CD4-positive, alpha-beta T cell treated with Interleukin-15 for 4 hours (primary cell): ENCODE data around the gene SDK2.

Experiments used
- DNase-seq: peaks from one replicate; pipeline ENCODE4 v3.0.0-alpha.2; 2020; ENCODE audit warnings: low spot score

Gene SDK2

DNA sequence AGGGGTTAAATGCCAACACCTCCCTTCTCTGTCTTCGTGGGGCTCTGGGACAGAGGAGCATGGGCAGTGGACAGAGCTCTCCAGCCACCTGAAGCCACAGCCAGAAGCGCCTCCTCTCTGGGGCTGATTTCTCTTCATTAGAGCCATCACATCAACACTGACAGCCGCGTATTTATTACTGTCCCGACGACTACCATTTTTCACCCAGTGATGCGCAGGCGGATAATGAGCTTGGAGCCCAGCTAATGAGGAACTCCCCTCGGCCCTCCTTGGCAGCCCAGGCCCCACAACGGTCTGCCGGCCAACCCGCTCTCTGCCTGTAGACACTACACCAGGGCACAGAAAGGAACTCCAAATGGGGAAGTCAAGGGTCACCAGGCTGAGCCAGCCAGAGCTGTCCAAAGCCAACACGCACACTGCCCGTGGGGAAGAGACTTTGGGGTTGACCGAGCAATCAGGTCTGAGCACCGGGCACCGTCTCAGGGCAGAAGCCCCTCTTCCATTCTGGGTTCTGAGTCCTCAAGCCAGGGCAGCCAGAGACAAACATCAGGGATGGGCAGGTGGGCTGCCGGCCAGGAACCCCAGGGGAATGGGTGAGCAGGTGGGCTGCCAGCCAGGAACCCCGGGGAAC lies 13.2 kb downstream of the SDK2 start:
- DNase-seq = no peak

DNA sequence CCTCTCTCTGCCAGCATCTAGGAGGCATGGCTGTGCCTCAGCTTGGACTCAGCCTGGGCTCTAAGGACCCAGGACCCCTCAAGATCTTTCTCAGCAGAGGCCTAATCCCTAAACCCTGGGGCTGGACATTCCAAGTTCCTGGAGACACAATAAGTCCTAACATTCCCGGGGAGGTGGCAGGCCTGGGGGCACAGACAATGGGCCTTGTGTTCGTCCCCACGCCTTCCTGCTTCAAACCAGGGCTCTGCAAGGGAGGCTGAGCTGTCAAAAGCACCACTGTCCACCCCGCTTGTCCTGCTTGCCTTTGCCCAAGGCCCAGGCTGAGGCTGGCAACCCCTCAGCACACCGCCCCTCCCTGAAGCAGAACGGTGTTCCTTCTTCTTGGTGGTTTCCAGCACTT lies 13.7 kb downstream of the SDK2 start:
- DNase-seq = no peak

DNA sequence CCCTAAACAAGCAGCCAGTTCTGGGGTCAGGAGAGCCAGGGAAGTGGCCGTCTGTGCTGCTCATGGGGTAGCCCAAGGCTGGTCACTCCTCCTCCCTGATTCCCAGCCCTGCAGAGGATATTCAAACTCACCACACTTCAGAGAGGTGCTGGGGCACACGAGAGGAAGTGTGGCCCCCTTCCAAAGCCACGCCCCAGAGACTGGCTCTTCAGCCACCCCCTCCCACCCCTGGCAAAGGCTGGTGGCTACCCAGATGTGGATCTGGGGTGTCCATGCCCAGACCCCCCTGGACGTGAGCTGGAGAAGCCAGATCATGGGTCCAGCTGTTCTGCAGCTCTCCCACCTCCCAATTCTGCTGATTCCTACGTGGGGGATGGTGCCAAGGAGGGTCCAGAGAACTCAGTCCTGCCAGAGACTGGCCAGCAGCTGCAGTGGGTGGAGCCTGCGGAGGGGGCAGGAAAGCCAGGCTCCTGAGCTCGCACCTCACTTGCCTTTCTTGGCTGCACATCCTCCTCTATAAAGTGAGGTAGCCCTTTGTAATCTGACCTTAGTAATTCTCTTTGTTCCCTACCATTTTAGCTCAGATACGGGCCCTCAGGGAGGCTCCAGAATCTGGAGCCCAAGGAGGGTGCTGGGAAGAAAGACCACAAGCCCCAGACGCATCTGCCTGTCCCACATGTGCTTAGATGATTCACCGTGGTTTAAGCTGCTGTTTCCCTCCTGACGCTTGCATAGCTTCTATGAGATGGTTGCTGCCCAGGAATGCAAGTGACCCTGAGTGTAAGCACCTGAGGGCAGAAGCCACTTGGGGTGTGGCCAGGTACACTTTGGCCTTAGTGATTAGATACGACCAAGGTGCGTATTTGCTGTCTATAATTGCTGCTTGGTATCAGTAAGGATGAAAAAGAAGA lies 15.3 kb downstream of the SDK2 start:
- DNase-seq = no peak

DNA sequence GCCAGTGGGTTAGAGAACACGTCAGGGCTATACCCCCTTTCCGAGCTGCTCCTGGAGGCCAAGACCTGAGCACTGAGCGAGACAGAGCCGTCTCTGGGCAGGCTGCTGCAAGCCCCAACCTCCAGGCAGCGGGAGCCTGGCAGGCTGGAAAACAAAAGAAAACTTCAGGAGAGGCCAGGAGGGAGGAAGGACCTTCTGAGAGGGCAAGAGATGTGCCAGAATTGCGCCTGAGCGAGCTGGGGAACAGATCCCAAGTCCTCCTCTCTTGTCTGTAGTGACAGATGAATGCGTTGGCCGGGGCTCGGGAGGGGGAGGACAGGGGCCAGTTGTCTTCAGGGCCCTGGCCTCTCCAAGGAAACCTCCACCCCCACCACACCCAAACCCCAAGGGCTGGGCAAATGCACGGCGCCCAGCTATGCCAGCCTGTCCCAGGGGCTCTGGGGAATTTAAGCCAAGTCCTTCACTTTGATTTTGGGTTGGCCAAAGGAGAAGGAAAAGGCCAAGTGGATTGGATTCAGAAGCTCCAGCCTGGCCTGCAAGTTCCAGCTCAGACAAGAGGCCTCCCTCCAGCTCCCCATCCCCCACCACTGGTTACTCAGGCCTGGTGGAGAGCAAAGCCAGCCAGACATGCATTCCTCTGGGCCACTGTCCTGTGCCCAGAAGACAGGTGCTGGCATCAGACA lies 18.1 kb downstream of the SDK2 start:
- no peak for DNase-seq

DNA sequence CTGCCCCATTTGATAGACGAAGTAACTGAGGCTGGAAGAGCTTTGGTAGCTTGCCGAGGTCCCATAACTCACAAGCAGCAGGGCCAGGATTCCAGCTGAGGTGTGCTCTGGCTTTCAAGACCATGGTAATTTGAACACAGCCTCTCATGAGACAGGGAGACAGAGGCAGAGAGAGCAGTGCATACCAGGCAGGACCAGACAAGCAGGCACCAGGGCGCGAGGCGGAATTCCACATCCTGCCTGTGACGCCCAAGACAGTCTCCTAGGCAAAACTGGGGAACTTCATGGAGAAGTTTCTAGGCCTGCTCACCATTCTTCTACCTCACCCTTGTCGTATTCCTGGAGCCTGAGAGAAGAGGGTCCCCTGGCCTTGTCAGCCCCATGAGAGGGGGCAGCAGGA lies 19.2 kb downstream of the SDK2 start:
- DNase-seq = no peak

DNA sequence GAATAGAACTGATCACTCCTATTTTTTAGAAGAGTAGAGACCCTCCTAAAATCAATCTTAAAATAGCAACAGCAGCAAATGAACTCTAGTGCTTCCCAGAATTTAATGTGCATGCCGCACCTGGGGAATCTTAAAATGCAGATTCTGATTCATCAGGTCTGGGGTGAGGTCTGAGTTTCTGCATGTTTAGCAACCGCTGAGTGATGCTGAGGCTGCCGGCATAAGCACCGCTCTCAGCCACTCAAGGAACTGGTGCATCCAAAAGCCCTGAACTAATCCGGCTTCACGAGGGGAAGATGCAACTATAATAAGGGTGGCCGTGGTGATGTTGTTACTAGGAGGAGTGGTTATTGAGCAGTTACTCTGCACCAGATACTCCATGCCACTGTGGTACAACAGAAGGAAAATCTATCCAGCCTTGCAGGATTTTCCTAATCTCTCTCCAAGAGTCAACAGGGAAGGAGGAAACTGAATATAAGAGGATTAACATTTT lies 19.7 kb downstream of the SDK2 start:
- DNase-seq = no peak

DNA sequence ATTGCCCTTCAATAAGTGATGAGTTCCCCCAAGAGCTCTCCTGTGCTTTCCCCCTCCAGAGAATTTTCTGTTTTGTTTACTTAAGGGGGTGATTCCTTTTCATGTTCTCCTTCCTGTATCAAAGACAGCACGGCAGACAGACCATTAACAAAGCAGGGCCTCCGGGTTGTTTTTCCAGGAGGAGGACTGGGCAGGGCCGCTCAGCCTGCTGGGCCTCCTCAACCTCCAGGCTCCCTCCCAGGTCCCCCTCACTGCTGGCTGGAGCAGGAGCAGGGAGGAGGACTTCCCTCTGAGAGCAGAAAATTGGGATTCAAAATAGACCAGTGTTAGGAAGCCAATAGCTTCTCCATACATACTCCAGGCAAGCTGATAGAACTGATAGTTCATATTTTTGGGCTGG lies 20.4 kb downstream of the SDK2 start:
- no peak for DNase-seq

DNA sequence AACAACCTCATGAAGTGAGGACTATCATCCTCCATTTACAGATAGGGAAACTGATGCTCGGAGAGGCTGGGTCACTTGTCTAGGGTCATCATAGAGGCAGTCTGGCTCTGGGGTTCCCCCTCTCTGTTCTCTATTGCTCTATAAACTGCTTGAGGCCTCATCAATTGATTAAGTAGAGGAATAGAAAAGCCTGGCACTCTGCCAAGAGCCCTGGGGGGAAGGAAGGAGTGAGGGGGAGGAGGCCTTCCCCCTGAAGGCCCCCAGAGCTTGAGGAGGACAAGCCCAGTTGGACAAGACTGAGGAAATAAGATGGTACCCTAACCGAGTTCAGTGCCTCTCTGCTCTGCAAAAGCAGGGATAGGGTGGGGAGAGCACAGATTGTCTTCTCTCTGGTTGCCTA lies 21.0 kb downstream of the SDK2 start:
- no peak for DNase-seq

DNA sequence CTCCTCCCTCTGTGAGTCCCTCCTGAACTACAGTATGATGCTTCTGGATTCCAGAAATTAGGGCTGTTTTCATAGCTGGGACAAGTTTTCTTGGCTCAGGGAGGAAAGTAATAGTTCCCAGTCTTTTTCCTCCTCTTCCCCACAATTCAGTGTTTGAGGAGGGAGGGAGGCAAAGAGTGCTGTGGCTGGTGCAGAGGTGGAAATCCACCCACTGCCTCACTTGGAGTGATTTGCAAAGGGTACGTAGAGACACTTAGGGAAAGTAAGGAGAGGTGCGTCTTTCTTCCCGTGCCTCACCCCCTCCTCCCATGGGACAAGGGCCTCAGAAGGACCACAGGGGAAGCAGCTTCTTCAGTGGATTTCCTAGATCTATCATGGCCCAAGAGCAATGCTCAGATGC lies 21.9 kb downstream of the SDK2 start:
- no peak for DNase-seq

DNA sequence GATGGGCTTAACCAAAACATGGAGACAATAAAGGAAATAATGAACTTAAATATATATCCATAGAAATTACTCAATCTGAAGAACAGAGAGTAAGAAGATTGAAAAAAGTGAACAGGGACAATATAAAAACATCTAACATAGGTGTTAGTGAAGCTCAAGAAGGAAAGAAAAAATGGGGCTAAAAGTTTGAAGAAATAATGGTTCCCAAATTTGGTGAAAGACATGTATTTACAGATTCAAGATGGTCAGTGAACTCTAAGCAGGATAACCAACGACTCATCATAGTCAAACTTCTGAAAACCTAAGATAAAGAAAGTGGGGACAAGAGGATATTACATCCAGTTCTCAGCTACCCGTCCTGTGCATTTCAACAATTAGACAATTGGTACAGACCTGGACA lies 22.6 kb downstream of the SDK2 start:
- no peak for DNase-seq

DNA sequence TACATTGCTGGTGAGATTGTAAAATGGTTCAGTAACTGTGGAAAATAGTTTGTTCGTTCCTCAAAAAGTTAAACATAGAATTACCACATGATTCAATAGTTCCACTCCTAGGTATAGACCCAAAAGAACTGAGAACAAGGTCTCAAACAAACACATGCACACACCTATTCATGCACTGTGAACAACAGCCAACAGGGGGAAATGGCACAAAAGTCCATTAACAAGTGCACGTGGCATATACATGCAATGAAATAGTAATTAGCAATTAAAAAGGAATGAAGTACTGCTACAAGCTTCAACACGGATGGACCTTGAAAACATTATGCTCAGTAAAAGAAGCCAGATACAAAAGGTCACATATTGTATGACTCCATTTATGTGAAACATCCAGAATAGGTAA lies 23.8 kb downstream of the SDK2 start:
- DNase-seq = no peak

DNA sequence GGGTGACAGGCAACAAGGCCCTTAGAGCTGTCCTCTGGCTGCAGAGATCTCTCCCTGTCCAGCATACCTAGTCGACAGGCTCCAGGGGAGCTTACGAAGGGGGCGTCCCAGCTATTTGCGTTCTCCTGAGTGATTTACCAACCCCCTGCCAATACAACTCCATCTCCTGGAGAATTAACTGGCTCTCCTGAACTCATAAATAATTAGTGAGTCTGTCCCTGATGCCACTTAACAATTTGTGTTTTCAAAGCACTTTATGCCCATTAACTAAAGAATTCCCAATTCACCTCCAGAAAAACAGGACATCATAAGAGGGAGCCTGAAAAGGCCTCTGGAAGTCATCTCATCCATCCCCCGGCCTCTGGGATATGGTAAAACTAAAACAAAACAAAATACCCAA lies 26.7 kb downstream of the SDK2 start:
- DNase-seq = no peak

DNA sequence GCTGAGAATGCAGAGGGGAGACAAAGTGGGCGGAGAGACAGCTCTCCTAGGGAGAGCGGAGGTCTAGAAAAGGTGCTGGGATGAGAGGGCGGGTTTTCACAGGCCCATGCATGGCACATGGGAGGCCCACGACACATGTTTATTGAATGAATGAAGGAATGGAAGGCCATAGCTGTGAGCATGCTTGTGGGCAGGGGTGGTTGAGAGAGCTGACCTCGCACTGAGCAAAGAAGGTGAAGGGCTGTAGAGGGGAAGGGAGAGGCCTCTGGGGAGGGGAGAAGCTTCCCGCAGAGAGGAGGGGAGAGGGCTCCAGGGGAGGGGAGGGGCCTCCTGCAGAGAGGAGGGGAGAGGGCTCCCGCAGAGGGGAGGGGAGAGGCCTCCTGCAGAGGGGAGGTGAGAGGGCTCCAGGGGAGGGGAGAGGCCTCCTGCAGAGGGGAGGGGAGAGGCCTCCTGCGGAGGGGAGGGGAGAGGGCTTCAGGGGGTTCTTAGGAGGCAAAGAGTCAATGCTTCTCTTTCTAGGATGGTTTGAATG lies 27.3 kb downstream of the SDK2 start:
- DNase-seq = no peak

DNA sequence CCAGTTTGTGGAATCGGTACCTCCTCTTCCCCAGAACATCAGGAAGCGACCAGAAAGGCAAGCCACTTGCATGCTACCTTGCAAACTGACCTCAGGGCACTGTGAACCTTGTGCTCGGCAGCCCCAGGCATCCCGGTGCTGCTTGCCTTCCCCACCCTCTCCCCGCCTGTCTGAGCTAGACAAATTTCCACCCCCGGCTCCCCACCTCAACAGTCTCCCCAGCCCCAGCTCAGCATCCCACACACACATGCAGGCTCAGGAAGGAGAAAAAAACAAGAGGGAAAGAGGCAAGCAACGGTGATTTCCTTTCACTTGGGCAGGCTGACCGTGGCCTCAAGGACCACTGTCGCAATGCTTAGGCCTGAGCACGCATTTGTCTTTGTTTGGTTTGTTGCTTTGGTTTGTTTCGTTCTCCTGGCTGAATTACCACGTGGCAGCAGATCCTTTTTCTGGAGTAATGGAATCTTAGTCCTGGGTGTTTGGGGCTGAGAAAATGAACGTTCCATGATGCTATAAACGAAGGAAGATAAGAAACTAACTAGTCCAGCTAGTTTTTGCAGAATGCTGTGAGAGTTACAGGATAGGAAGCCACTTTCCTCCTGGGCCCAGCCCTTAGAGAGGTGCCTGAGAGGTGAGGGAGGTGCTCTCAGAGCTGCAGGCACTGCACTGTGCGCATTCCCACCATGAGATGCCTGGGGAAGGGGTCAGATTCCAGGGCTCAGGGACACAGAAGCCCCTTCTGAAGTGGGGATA lies 27.9 kb downstream of the SDK2 start:
- DNase-seq = no peak

DNA sequence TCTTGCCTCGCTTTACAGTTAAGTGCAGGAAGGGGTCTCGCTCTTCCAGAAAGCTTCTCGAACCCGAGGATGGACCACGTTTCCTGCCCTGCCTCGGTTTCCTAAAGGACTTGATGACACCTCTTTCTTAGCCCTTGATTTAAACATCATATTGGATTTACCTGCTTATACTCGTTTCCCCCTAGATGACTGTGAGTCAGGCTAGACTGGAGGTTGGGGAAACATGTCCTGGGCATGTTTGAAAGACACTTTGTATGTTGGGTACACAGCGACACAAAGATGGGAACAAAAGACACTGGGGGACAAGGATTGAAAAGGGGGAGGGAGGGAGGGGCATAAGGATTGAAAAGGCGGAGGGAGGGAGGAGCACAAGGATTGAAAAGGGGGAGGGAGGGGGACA lies 30.0 kb downstream of the SDK2 start:
- DNase-seq = no peak

DNA sequence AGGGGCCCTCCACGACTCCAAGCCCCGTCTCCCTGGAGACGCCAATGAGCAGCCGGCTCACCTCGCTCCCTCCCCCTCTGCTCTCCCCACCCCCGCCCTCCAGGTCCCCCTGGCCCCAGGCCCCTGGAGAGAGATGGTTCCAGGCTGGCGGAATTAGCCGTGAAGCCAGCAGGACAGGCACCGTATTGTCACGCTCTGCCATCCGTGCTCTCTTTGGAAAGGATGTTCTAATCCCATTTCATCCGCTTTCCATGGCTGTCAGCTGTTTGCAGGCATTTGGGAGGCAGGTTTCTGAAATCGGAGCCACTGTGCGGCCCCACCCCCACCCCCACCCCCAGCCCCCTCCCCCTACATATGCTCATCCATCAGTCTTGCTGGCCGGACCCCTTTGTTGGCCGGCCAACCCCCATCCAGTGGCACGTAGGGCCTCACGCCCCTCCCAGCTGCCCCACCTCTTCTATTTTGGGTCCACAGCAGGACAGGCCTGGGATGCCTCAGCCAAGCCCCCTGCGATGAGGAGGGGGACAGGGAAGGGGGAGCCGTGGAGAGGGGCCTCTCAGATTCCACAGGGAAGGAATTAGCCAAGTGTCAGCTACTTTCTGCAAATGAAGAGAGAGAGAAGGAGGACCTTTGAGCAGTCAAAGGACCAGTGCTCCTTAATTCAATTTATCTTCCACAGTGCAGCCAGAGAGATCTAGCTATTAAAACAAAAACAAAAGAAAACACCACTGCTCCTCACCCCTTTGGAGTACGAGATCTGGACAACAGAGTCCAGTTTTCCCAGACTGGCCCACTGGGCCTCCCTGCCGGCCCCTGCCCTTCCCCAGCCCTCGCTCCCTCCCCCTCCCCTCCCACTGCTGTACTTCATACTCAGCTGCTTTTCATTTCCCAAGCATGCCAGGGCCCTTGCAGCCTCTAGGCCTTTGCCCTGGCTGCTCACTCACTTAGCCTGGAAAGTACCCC lies 30.7 kb downstream of the SDK2 start:
- DNase-seq = no peak

DNA sequence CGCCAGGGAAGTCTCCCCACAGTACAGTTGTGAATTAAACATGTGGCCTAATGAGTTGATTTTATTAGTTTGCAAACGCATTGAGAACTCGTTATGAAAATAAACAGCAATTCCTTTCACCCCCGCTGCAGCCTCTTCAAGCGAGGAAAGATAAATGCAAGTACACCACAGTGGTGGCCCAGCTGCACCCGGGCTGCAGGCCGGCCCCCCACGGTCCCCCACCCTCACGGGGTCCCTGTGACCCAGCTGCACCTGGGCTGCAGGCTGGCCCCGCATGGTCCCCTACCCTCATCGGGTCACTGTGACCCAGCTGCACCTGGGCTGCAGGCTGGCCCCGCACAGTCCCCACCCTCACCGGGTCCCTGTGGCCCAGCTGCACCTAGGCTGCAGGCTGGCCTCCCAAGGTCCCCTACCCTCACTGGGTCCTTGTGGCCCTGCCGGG lies 32.2 kb downstream of the SDK2 start:
- no peak for DNase-seq

DNA sequence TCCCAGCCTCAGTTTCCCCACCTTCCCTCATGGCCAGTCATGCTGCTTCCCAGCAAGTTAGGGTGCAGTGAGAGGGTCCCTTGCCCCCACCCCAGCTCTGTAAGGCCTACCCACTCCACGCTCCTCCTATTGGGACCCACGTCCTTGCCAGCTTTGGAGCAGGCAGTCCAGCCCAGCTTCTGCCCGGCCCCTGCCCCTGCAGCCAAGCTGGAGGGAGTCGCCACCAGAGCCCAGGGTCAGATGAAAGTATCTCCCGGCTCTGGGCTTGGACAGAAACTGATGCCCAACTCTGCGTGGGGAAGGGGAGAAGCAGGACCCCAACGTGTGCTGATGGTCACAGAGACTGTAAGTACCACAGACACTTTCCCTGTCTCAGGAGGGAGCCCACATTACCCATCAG lies 32.6 kb downstream of the SDK2 start:
- no peak for DNase-seq

DNA sequence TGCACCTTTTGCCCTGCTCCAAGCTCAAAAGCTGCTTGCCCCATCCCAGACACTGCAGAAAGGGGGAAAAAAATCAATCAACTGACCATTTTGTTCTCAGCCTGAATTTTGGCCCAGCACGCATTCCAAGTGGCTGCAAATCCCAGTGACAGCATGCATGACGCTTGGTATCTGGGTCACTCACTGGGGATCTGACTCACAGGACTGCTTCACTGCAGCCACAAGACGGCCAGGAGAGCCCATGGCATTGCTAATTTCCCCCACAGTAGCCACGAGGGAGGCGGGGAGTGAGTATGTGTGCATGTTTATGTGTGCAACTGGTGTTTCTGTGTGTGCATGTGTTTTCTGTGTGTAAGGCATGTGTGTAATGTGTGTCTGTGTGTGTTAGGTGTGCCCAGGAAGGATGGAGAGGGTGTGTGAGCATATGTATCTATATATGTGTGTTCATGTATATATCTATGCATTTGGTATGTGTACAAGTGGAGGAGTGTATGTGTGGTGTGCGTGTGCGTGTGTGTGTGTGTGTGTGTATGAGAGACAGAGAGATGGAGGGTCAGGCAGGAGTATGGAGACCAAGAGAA lies 33.8 kb downstream of the SDK2 start:
- DNase-seq = no peak

DNA sequence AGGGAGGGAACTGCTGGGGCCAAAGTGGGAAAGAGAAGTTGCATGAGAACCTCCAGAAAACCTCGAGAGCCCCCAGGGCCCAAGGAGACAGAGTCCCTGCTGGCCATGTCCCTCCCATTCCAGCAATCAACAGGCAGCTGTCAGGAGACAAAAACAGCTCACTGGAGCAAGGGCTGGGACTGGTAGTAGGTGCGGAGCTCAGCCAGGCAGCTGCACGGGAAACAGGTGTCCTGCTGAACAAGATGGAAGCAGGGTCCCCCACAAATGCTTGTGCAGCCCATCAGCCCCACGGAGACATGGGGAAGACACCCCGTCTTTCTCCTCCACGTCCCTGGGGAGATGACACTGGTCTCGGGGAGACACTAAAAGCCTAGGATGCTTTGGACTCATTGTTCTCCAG lies 34.5 kb downstream of the SDK2 start:
- DNase-seq = no peak
